Tibial nerve (tissue), 4 donors: ENCODE results near the gene KMT2E. TPM values are rescaled to one million over a fixed set of nuclear protein-coding genes. Genes with fewer than 3 reads are reported as not detected.

Experiments
- DNase-seq, 2 donors: peaks; one replicate each; pipeline ENCODE4 v3.0.0-alpha.2; 2019; ENCODE audit warnings: low spot score in 2 of 2
- H3K27ac ChIP-seq, 4 donors: fragments of 200-600 bp; sonication (generic) in 3 of 4; one replicate each; pipeline ENCODE4 v1.5.1; 2017 to 2019; ENCODE audit warnings: mild to moderate bottlenecking in 1 of 4
- H3K27me3 ChIP-seq, 2 donors: fragments of 200-600 bp; sonication (generic) in 1 of 2; one replicate each; pipeline versions ENCODE4 v1.5.1 to v1.6.0; 2017 to 2019
- H3K36me3 ChIP-seq, 3 donors: fragments of 200-600 bp; sonication (generic); one replicate each; pipeline ENCODE4 v1.5.1; 2018 to 2019
- H3K4me1 ChIP-seq, 4 donors: fragments of 200-600 bp; sonication (generic) in 3 of 4; one replicate each; pipeline ENCODE4 v1.5.1; 2017 to 2019
- H3K4me3 ChIP-seq, 4 donors: fragments of 200-600 bp; sonication (generic) in 3 of 4; one replicate each; pipeline ENCODE4 v1.5.1; 2017 to 2019; ENCODE audit warnings: mild to moderate bottlenecking in 1 of 4, moderate library complexity in 1 of 4
- H3K9me3 ChIP-seq, 4 donors: fragments of 200-600 bp; sonication (generic) in 3 of 4; one replicate each; pipeline ENCODE4 v1.5.1; 2017 to 2019
- EP300 ChIP-seq, 2 donors: sonication (generic); formaldehyde crosslinking; IDR thresholded peaks; one replicate each; pipeline ENCODE4 v1.6.1; 2017; ENCODE audit warnings: antibody characterized with exemption in 2 of 2, mild to moderate bottlenecking in 1 of 2
- POLR2A ChIP-seq, 2 donors: fragments of 450-650 bp; IDR thresholded peaks; one replicate each; pipeline ENCODE4 v1.6.1; 2017; ENCODE audit warnings: antibody characterized with exemption in 2 of 2, mild to moderate bottlenecking in 2 of 2, moderate library complexity in 2 of 2
- WGBS, 2 donors: methylation state at CpG; one replicate each; pipeline ENCODE4 v1.1.5; 2018; 5-methylcytosine and 5-hydroxymethylcytosine counted together
- total RNA-seq, 4 donors: library from RNA; depleted of rRNA; stranded (reverse); fragments of >200 nt; gene quantifications; one replicate each; pipeline ENCODE4 v1.1.0, GENCODE V29; 2016
- TF ChIP-seq, protein P1 (sequence below), 5 experiments: fragments of 200-600 bp in 3 of 5; fragments of 450-650 bp in 2 of 5; sonication (generic) in 3 of 5; IDR thresholded peaks; one replicate each; pipeline ENCODE4 v1.5.1; 2016 to 2019; ENCODE audit warnings: antibody characterized with exemption in 5 of 5, mild to moderate bottlenecking in 3 of 5, moderate library complexity in 2 of 5

KMT2E gene
- total RNA-seq, 4 donors from 2014 or later = 91.4 to 141 (median 132) TPM

DNA sequence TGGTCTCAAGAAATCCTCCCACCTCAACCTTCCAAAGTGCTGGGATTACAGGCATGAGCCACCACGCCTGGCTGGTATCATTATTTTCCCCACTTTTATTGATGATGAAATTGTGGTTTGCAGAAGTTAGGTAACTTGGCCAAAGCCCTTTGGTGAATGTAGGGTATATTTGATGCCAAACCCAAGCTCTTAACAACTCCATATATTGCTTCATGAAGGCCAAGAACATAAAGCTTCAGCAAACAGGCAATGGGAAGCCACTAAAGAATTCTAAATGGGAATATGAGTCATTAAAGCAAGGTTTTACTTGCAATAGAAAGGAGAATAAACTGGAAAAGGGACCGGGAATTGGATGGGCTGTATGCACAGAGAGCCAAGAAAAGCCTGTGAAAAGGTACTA, 142.7 kb downstream of the KMT2E start:
- Histone ChIP-seq H3K4me3 (no peak overlapping the region), H3K4me1 (peaks cover 0 to 3% (median 0%) of the 10 kb centered on the region in 4 donors), H3K27me3 (no peaks in the 10 kb centered on the region), H3K27ac (no peak overlapping the region), H3K9me3 (no peaks in the 10 kb centered on the region), H3K36me3 (peaks cover 0 to 23% (median 0%) of the 10 kb centered on the region in 3 donors)
- no peak for TF ChIP-seq EP300 (IDR thresholded peaks at IDR 0.05)
- TF ChIP-seq POLR2A (IDR thresholded peaks at IDR 0.05) = no peak
- TF ChIP-seq, protein P1, sequence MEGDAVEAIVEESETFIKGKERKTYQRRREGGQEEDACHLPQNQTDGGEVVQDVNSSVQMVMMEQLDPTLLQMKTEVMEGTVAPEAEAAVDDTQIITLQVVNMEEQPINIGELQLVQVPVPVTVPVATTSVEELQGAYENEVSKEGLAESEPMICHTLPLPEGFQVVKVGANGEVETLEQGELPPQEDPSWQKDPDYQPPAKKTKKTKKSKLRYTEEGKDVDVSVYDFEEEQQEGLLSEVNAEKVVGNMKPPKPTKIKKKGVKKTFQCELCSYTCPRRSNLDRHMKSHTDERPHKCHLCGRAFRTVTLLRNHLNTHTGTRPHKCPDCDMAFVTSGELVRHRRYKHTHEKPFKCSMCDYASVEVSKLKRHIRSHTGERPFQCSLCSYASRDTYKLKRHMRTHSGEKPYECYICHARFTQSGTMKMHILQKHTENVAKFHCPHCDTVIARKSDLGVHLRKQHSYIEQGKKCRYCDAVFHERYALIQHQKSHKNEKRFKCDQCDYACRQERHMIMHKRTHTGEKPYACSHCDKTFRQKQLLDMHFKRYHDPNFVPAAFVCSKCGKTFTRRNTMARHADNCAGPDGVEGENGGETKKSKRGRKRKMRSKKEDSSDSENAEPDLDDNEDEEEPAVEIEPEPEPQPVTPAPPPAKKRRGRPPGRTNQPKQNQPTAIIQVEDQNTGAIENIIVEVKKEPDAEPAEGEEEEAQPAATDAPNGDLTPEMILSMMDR (IDR thresholded peaks at IDR 0.05) = no peak
- 94 to 95% methylated on average over 2 of the region's 2 CpGs for WGBS, 2 donors
- no peak for DNase-seq

DNA sequence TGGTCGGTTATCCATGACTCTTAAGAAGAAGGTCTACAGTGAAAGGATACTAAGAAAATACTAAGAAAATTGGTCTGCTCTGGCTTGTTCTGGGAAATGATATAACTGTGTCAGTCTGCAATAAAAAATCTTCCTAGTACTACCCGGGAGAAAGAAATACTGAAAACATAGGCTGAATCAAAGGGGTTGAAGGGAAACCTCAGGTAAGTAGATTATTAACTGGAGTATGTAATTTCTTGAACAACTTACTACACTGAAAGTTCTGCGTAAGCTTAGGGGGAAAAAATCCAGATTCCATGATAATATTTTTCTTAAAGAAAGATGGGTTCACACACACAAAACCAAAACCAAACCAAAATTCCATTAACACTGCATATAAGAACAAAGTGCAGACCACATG, 143.3 kb downstream of the KMT2E start:
- Histone ChIP-seq H3K4me1 (peaks cover 0 to 3% (median 0%) of the 10 kb centered on the region in 4 donors), H3K27ac (no peak overlapping the region), H3K4me3 (no peak overlapping the region), H3K36me3 (peaks cover 0 to 23% (median 0%) of the 10 kb centered on the region in 3 donors), H3K9me3 (no peaks in the 10 kb centered on the region), H3K27me3 (no peaks in the 10 kb centered on the region)
- no peak for DNase-seq
- WGBS, 2 donors = 97% methylated on average over 3 of the region's 3 CpGs
- TF ChIP-seq EP300 (IDR thresholded peaks at IDR 0.05) (no peak), POLR2A (IDR thresholded peaks at IDR 0.05) (no peak)
- TF ChIP-seq, protein P1 (IDR thresholded peaks at IDR 0.05) = no peak

DNA sequence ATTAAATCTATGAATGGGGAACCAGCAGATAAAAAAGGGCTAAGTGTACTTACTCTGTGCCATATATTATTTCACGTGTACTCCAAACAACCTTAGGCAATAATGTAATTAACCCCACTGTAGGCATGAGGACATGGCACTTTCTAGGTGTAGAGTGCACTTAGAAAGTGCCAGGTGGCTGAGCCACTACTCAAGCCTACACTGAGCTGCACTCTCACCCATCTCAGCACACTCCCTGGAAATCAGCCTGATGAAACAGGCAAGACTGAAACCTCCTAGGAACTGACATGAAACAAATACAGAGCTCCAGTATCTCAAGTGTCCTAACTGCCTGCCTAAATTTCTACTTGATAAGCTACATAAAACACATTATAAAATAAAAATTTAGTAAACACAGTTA, 147.4 kb downstream of the KMT2E start:
- Histone ChIP-seq H3K9me3 (no peaks in the 10 kb centered on the region), H3K36me3 (peaks cover 0 to 49% (median 0%) of the 10 kb centered on the region in 3 donors), H3K27ac (no peak overlapping the region), H3K27me3 (no peaks in the 10 kb centered on the region), H3K4me3 (no peak overlapping the region), H3K4me1 (no peaks in the 10 kb centered on the region)
- 97 to 100% methylated on average over 1 of the region's 1 CpG for WGBS, 2 donors
- no peak for DNase-seq
- TF ChIP-seq, protein P1 (IDR thresholded peaks at IDR 0.05) = no peak
- TF ChIP-seq POLR2A (IDR thresholded peaks at IDR 0.05) (no peak), EP300 (IDR thresholded peaks at IDR 0.05) (no peak)
